Esophagus squamous epithelium (tissue), 5 donors: ENCODE data around the gene DHODH. TPM values are rescaled to one million over a fixed set of nuclear protein-coding genes. Genes with fewer than 3 reads are reported as not detected.

Experiments
- DNase-seq: peaks from one replicate; lab custom pipeline; 2025; lab: John Stamatoyannopoulos, UW
- H3K27ac ChIP-seq, 4 donors: fragments of 200-600 bp; sonication (generic); one replicate each; pipeline ENCODE4 v1.5.1; 2016 to 2019; ENCODE audit warnings: mild to moderate bottlenecking in 1 of 4
- H3K27me3 ChIP-seq, 4 donors: fragments of 200-600 bp; sonication (generic); 1 replicate in 3 of 4; 2 replicates in 1 of 4; pipeline versions ENCODE4 v1.5.1 to v1.6.0; 2017 to 2021; ENCODE audit warnings: antibody characterized with exemption in 1 of 4
- H3K36me3 ChIP-seq, 3 donors: fragments of 200-600 bp; sonication (generic); one replicate each; pipeline ENCODE4 v1.5.1; 2016 to 2019
- H3K4me1 ChIP-seq, 3 donors: fragments of 200-600 bp; sonication (generic); one replicate each; pipeline ENCODE4 v1.5.1; 2017 to 2019
- H3K4me3 ChIP-seq, 4 donors: fragments of 200-600 bp; sonication (generic); 1 replicate in 3 of 4; 2 replicates in 1 of 4; pipeline ENCODE4 v1.5.1; 2016 to 2019; ENCODE audit warnings: mild to moderate bottlenecking in 2 of 4, moderate library complexity in 1 of 4
- H3K9me3 ChIP-seq, 3 donors: fragments of 200-600 bp; sonication (generic); one replicate each; pipeline ENCODE4 v1.5.1; 2016 to 2019
- CTCF ChIP-seq, 6 experiments: fragments of 450-650 bp in 4 of 6; fragments of 200-600 bp in 2 of 6; sonication (generic) in 2 of 6; IDR thresholded peaks; one replicate each; pipeline ENCODE4 v1.5.1; 2016 to 2019; ENCODE audit warnings: antibody characterized with exemption in 6 of 6, mild to moderate bottlenecking in 4 of 6, moderate library complexity in 4 of 6
- POLR2A ChIP-seq, 4 donors: fragments of 450-650 bp; IDR thresholded peaks; one replicate each; pipeline ENCODE4 v1.6.1; 2017; ENCODE audit warnings: antibody characterized with exemption in 4 of 4, mild to moderate bottlenecking in 4 of 4, moderate library complexity in 3 of 4
- WGBS, 2 donors: methylation state at CpG; one replicate each; pipeline ENCODE4 v1.1.5; 2018; 5-methylcytosine and 5-hydroxymethylcytosine counted together
- intact Hi-C: fragments of 100-400 bp; cut with DNase I; formaldehyde crosslinking; loops from one replicate; pipeline ENCODE4 v1.15.0; 2022
- total RNA-seq, 4 donors: library from RNA; depleted of rRNA; stranded (reverse); fragments of >200 nt; gene quantifications; one replicate each; pipeline ENCODE4 v1.1.0, GENCODE V29; 2016
- donor health status: DM: yes; HTN: yes; CAD: no.

The DHODH gene
- 1 to 10 TPM; 4.3 to 9.0 (median 7.9) TPM for total RNA-seq

- Histone ChIP-seq H3K27ac (peak within 1 kb of the TSS; percentile 67 to 87 (median 76)), H3K36me3 (peaks cover 0 to 11% (median 0%) of the 10 kb centered on the region in 3 donors), H3K4me1 (peaks cover 9 to 32% (median 12%) of the 10 kb centered on the region in 3 donors), H3K4me3 (peak within 1 kb of the TSS; percentile 78 to 95 (median 92)), H3K27me3 (no peaks in the 10 kb centered on the region), H3K9me3 (no peaks in the 10 kb centered on the region)
- intact Hi-C loops, result no loop called here
- WGBS, 2 donors, result 0% methylated on average over 18 to 21 of the region's 57 CpGs
- TF ChIP-seq POLR2A (IDR thresholded peaks at IDR 0.05) (peak in 2 of 4 donors; percentile 6 to 28), CTCF (IDR thresholded peaks at IDR 0.05) (peak in 3 of 6 experiments; percentile 6 to 28 (median 16))
- DNase-seq, result peak; percentile 87
Measured at GRCh38 chr16:72008424-72009216, at the start of gene DHODH. DHODH (plus strand) TSS chr16:72008744; CDS start chr16:72008765, 21 bp downstream.

GRCh38 chr16:71961066-71962039, 47.2 kb upstream of the DHODH start:
- TF ChIP-seq POLR2A (IDR thresholded peaks at IDR 0.05) (no peak), CTCF (IDR thresholded peaks at IDR 0.05) (peak; percentile 60 to 75 (median 70))
- no peaks in the 10 kb centered on the region for H3K36me3 ChIP-seq
- no peaks in the 10 kb centered on the region for H3K9me3 ChIP-seq
- no peaks in the 10 kb centered on the region for H3K4me1 ChIP-seq
- 62 to 68% methylated on average over 11 of the region's 14 CpGs for WGBS, 2 donors
- H3K27me3 ChIP-seq, result no peaks in the 10 kb centered on the region
- DNase-seq, result peak; percentile 15
- H3K27ac ChIP-seq, result no peak overlapping the region
- intact Hi-C loops, result no loop called here
- H3K4me3 ChIP-seq, result no peak overlapping the region

- no peak for DNase-seq
- H3K4me3 ChIP-seq, result no peak overlapping the region
- no peak overlapping the region for H3K27ac ChIP-seq
- H3K4me1 ChIP-seq, result no peaks in the 10 kb centered on the region
- H3K27me3 ChIP-seq, result no peaks in the 10 kb centered on the region
- intact Hi-C loops, result no loop called here
- H3K36me3 ChIP-seq, result no peaks in the 10 kb centered on the region
- 70 to 77% methylated on average over 8 to 9 of the region's 9 CpGs for WGBS, 2 donors
- TF ChIP-seq POLR2A (IDR thresholded peaks at IDR 0.05) (no peak), CTCF (IDR thresholded peaks at IDR 0.05) (no peak)
- no peaks in the 10 kb centered on the region for H3K9me3 ChIP-seq
Measured at GRCh38 chr16:71963125-71963875, 45.2 kb upstream of the DHODH start.

DNA sequence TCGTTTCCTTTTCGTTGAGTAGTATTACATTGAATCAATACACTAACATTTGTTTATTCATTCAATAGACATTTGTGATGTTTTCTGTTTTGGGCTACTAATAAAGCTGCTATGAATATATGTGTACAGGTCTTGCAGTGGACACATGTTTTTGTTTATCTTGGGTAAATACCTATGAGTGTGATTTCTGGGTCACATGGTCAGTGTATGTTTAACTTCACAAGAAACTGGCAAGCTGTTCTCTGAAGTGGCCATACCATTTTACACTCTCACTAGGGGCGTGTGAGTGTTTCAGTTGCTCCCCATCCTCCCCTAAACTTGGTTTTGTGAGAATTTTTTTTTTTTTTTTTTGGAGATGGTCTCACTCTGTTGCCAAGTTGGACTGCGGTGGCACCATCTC, 43.3 kb upstream of the DHODH start:
- Histone ChIP-seq H3K36me3 (no peaks in the 10 kb centered on the region), H3K9me3 (no peaks in the 10 kb centered on the region), H3K27me3 (no peaks in the 10 kb centered on the region), H3K27ac (no peak overlapping the region), H3K4me1 (no peaks in the 10 kb centered on the region), H3K4me3 (no peak overlapping the region)
- intact Hi-C loops, result no loop called here
- no peak for DNase-seq
- 88 to 89% methylated on average over 4 of the region's 4 CpGs for WGBS, 2 donors
- TF ChIP-seq POLR2A (IDR thresholded peaks at IDR 0.05), result no peak
- no peak for TF ChIP-seq CTCF (IDR thresholded peaks at IDR 0.05)
